ENCODE data around the gene ZNF804A. TPM values are rescaled to one million over a fixed set of nuclear protein-coding genes. Genes with fewer than 3 reads are reported as not detected.

The ZNF804A gene
- total RNA-seq, 3 donors from 2014 or later (not counting 1 experiment from before 2014, with no cell fraction given) = 0.12 to 0.25 TPM; not detected in 1

- Mint-ChIP-seq H3K4me1 (no peaks in the 10 kb centered on the region), H3K9me3 (peaks cover 8 to 13% of the 10 kb centered on the region in 2 donors), H3K36me3 (no peaks in the 10 kb centered on the region), H3K27me3 (ENCODE audit: low read depth in 2 of 2) (no peaks in the 10 kb centered on the region), H3K4me3 (no peak overlapping the region), H3K27ac (no peak overlapping the region)
- Histone ChIP-seq H3K36me3 (ENCODE audit: control insufficient read depth, insufficient read depth, low read length) (no peaks in the 10 kb centered on the region), H3K9me3 (ENCODE audit: control insufficient read depth, insufficient read depth, low read length) (no peaks in the 10 kb centered on the region), H3K27ac (ENCODE audit: low read length) (no peak overlapping the region), H3K4me3 (ENCODE audit: low read length) (no peak overlapping the region), H3K27me3 (ENCODE audit: control insufficient read depth, insufficient read depth, low read length) (no peaks in the 10 kb centered on the region), H3K4me1 (ENCODE audit: control insufficient read depth, insufficient read depth, low read length) (no peaks in the 10 kb centered on the region)
- intact Hi-C loops (cut with micrococcal nuclease) = no loop called here
- no peak for TF ChIP-seq CTCF (IDR thresholded peaks at IDR 0.05)
- DNase-seq (no peak), ATAC-seq (no peak)
- 20% methylated on average over 3 of the region's 4 CpGs for WGBS (ENCODE audit: insufficient coverage)
Measured at GRCh38 chr2:184577743-184578142, 20.6 kb upstream of the ZNF804A start.

- no peak for TF ChIP-seq CTCF (IDR thresholded peaks at IDR 0.05)
- Histone ChIP-seq H3K9me3 (ENCODE audit: control insufficient read depth, insufficient read depth, low read length) (no peaks in the 10 kb centered on the region), H3K27ac (ENCODE audit: low read length) (no peak overlapping the region), H3K4me1 (ENCODE audit: control insufficient read depth, insufficient read depth, low read length) (no peaks in the 10 kb centered on the region), H3K36me3 (ENCODE audit: control insufficient read depth, insufficient read depth, low read length) (no peaks in the 10 kb centered on the region), H3K27me3 (ENCODE audit: control insufficient read depth, insufficient read depth, low read length) (no peaks in the 10 kb centered on the region), H3K4me3 (ENCODE audit: low read length) (no peak overlapping the region)
- intact Hi-C loops (cut with micrococcal nuclease) = no loop called here
- ATAC-seq = no peak
- H3K4me1 Mint-ChIP-seq = no peaks in the 10 kb centered on the region
- H3K27ac Mint-ChIP-seq = no peak overlapping the region
- WGBS (ENCODE audit: insufficient coverage) = no CpG with 5 or more reads among the region's 4 CpGs
- no peak overlapping the region for H3K4me3 Mint-ChIP-seq
- no peaks in the 10 kb centered on the region for H3K27me3 Mint-ChIP-seq (ENCODE audit: low read depth in 2 of 2)
- peaks cover 12 to 15% of the 10 kb centered on the region in 2 donors for H3K9me3 Mint-ChIP-seq
- DNase-seq = no peak
- H3K36me3 Mint-ChIP-seq = no peaks in the 10 kb centered on the region
Measured at GRCh38 chr2:184579226-184579625, 19.1 kb upstream of the ZNF804A start.

- H3K9me3 Mint-ChIP-seq = peaks cover 4 to 11% of the 10 kb centered on the region in 2 donors
- H3K4me3 Mint-ChIP-seq = no peak overlapping the region
- H3K4me1 Mint-ChIP-seq = no peaks in the 10 kb centered on the region
- no peak overlapping the region for H3K4me3 ChIP-seq (ENCODE audit: low read length)
- no peak for TF ChIP-seq CTCF (IDR thresholded peaks at IDR 0.05)
- H3K36me3 Mint-ChIP-seq = no peaks in the 10 kb centered on the region
- no peak overlapping the region for H3K27ac Mint-ChIP-seq
- H3K9me3 ChIP-seq (ENCODE audit: control insufficient read depth, insufficient read depth, low read length) = no peaks in the 10 kb centered on the region
- no peaks in the 10 kb centered on the region for H3K36me3 ChIP-seq (ENCODE audit: control insufficient read depth, insufficient read depth, low read length)
- H3K4me1 ChIP-seq (ENCODE audit: control insufficient read depth, insufficient read depth, low read length) = no peaks in the 10 kb centered on the region
- WGBS (ENCODE audit: insufficient coverage) = 82% methylated on average over 1 of the region's 1 CpG
- H3K27me3 Mint-ChIP-seq (ENCODE audit: low read depth in 2 of 2) = no peaks in the 10 kb centered on the region
- H3K27ac ChIP-seq (ENCODE audit: low read length) = no peak overlapping the region
- H3K27me3 ChIP-seq (ENCODE audit: control insufficient read depth, insufficient read depth, low read length) = no peaks in the 10 kb centered on the region
- intact Hi-C loops (cut with micrococcal nuclease) = no loop called here
- ATAC-seq (no peak), DNase-seq (no peak)
Measured at GRCh38 chr2:184581391-184581790, 16.9 kb upstream of the ZNF804A start.

- DNase-seq (no peak), ATAC-seq (no peak)
- no peak overlapping the region for H3K27ac ChIP-seq (ENCODE audit: low read length)
- Mint-ChIP-seq H3K36me3 (no peaks in the 10 kb centered on the region), H3K9me3 (peaks cover 8 to 9% of the 10 kb centered on the region in 2 donors), H3K27ac (no peak overlapping the region), H3K27me3 (ENCODE audit: low read depth in 2 of 2) (no peaks in the 10 kb centered on the region), H3K4me1 (no peaks in the 10 kb centered on the region), H3K4me3 (no peak overlapping the region)
- no peak overlapping the region for H3K4me3 ChIP-seq (ENCODE audit: low read length)
- no peaks in the 10 kb centered on the region for H3K4me1 ChIP-seq (ENCODE audit: control insufficient read depth, insufficient read depth, low read length)
- no peaks in the 10 kb centered on the region for H3K27me3 ChIP-seq (ENCODE audit: control insufficient read depth, insufficient read depth, low read length)
- no peaks in the 10 kb centered on the region for H3K9me3 ChIP-seq (ENCODE audit: control insufficient read depth, insufficient read depth, low read length)
- intact Hi-C loops (cut with micrococcal nuclease) = no loop called here
- TF ChIP-seq CTCF (IDR thresholded peaks at IDR 0.05) = no peak
- no peaks in the 10 kb centered on the region for H3K36me3 ChIP-seq (ENCODE audit: control insufficient read depth, insufficient read depth, low read length)
Measured at GRCh38 chr2:184589261-184589660, 9.1 kb upstream of the ZNF804A start.
